D341Med (cell line): ENCODE results near the gene B3GALT2.

ENCODE experiments used
- DNase-seq: peaks from one replicate; pipeline ENCODE4 v3.0.0; 2012; ENCODE audit warnings: low spot score

The B3GALT2 gene

GRCh38 chr1:193183019-193183627, 3.3 kb downstream of the B3GALT2 start:
- DNase-seq = peak; percentile 26

GRCh38 chr1:193181985-193182384, 4.4 kb downstream of the B3GALT2 start:
- no peak for DNase-seq

GRCh38 chr1:193181536-193181935, 4.9 kb downstream of the B3GALT2 start:
- DNase-seq = no peak

- DNase-seq = no peak
Observed at GRCh38 chr1:193179094-193179493, 7.3 kb downstream of the B3GALT2 start.

- no peak for DNase-seq
Observed at GRCh38 chr1:193176788-193177187, 9.6 kb downstream of the B3GALT2 start.

GRCh38 chr1:193176113-193176512, 10.3 kb downstream of the B3GALT2 start:
- DNase-seq = no peak

GRCh38 chr1:193157360-193157759, 29.1 kb downstream of the B3GALT2 start:
- DNase-seq = no peak

GRCh38 chr1:193156822-193157142, 29.6 kb downstream of the B3GALT2 start:
- DNase-seq = no peak

- no peak for DNase-seq
Observed at GRCh38 chr1:193156117-193156821, 30.1 kb downstream of the B3GALT2 start.

- DNase-seq = no peak
Observed at GRCh38 chr1:193144999-193145398, 41.4 kb downstream of the B3GALT2 start.

- no peak for DNase-seq
Observed at GRCh38 chr1:193144361-193144938, 42.0 kb downstream of the B3GALT2 start.

- no peak for DNase-seq
Observed at GRCh38 chr1:193143285-193143684, 43.1 kb downstream of the B3GALT2 start.

GRCh38 chr1:193142409-193142808, 44.0 kb downstream of the B3GALT2 start:
- DNase-seq = no peak

- no peak for DNase-seq
Observed at GRCh38 chr1:193141804-193142203, 44.6 kb downstream of the B3GALT2 start.

GRCh38 chr1:193140254-193140653, 46.2 kb downstream of the B3GALT2 start:
- DNase-seq = no peak

- DNase-seq = no peak
Observed at GRCh38 chr1:193131266-193131860, 55.0 kb downstream of the B3GALT2 start.
